A549 (cell line): ENCODE measurements around the gene SAA2. TPM values are rescaled to one million over a fixed set of nuclear protein-coding genes. Genes with fewer than 3 reads are reported as not detected.

Experiments
- ATAC-seq, 2 experiments: fragments of 200-7000 bp in 1 of 2; fragments of >200 bp in 1 of 2; cut with Nextera tagmentation in 1 of 2; cut with Tn5 transposase in 1 of 2; 3 replicates each; pipeline versions ENCODE4 v1.8.0 to v1.9.1; 2018 to 2020; ENCODE audit warnings: mild to moderate bottlenecking in 1 of 2, moderate library complexity in 1 of 2
- CTCF ChIA-PET: fragments of 300-600 bp; sonication (Branson Sonifier 250); formaldehyde crosslinking; extraction: SDS; loops from one replicate; lab custom pipeline; 2021; ENCODE audit warnings: antibody characterized with exemption, inconsistent platforms; lab: Yijun Ruan, JAX
- POLR2A ChIA-PET: fragments of 350-600 bp; formaldehyde crosslinking; extraction: SDS; loops from one replicate; lab custom pipeline; 2021; ENCODE audit warnings: antibody characterized with exemption, inconsistent platforms; lab: Yijun Ruan, JAX
- DNase-seq, 2 experiments: peaks; one replicate each; pipeline versions ENCODE4 v3.0.0 to v3.0.0-alpha.2; 2011 to 2016; ENCODE audit warnings: low read depth in 1 of 2, low spot score in 1 of 2
- FAIRE-seq: peaks from 2 replicates; lab custom pipeline; 2011; peaks lifted over from hg19 to GRCh38; lab: Jason Lieb, UNC
- H3K27ac ChIP-seq, 2 experiments: fragments of >200 bp; sonication (Bioruptor Twin); formaldehyde crosslinking; 3 replicates each; pipeline ENCODE4 v1.5.1; 2016 to 2017
- H3K4me1 ChIP-seq: fragments of >200 bp; sonication (Bioruptor Twin); formaldehyde crosslinking; 3 replicates; pipeline ENCODE4 v1.6.1; 2016
- H3K4me2 ChIP-seq: fragments of >200 bp; sonication (Bioruptor Twin); formaldehyde crosslinking; 3 replicates; pipeline ENCODE4 v1.6.1; 2016
- H3K4me3 ChIP-seq: fragments of >200 bp; sonication (Bioruptor Twin); formaldehyde crosslinking; 3 replicates; pipeline ENCODE4 v1.5.1; 2016
- H3K9me3 ChIP-seq: fragments of >200 bp; sonication (Bioruptor Twin); formaldehyde crosslinking; 3 replicates; pipeline ENCODE4 v1.6.1; 2016
- CBX2 ChIP-seq: fragments of 200-600 bp; sonication (generic); IDR thresholded peaks from 2 replicates; pipeline ENCODE4 v1.6.1; 2016; ENCODE audit warnings: low read depth, mild to moderate bottlenecking, borderline replicate concordance
- CBX8 ChIP-seq: fragments of 200-600 bp; sonication (generic); IDR thresholded peaks from 2 replicates; pipeline ENCODE4 v1.6.1; 2016
- CHD2 ChIP-seq: fragments of 150-350 bp; IDR thresholded peaks from 2 replicates; pipeline ENCODE4 v1.6.1; 2014; ENCODE audit warnings: low read length; ENCODE audit not compliant: partially characterized antibody
- CTCF ChIP-seq: fragments of >200 bp; sonication (Bioruptor Twin); formaldehyde crosslinking; IDR thresholded peaks from 3 replicates; pipeline ENCODE4 v1.5.1; 2016
- EHF ChIP-seq: fragments of 250-450 bp; sonication (Bioruptor Pico); IDR thresholded peaks from 2 replicates; pipeline ENCODE4 v1.5.0; 2020; ENCODE audit warnings: mild to moderate bottlenecking
- ESRRA ChIP-seq: fragments of 150-350 bp; IDR thresholded peaks from 2 replicates; pipeline ENCODE4 v1.6.1; 2014; ENCODE audit warnings: mild to moderate bottlenecking, low read length, borderline replicate concordance
- FOSB ChIP-seq: fragments of 250-450 bp; sonication (Bioruptor Pico); IDR thresholded peaks from 2 replicates; pipeline ENCODE4 v1.5.0; 2020; ENCODE audit warnings: mild to moderate bottlenecking, moderate library complexity
- FOSL2 ChIP-seq, 2 experiments: fragments of 450-650 bp in 1 of 2; fragments of >200 bp in 1 of 2; sonication (Bioruptor Twin) in 1 of 2; formaldehyde crosslinking; IDR thresholded peaks; 2 replicates each; pipeline versions ENCODE4 v1.5.0 to v1.6.1; 2016 to 2020; ENCODE audit warnings: mild to moderate bottlenecking in 1 of 2, moderate library complexity in 1 of 2
- FOXS1 ChIP-seq: fragments of 250-450 bp; sonication (Bioruptor Pico); IDR thresholded peaks from 2 replicates; pipeline ENCODE4 v1.5.0; 2020; ENCODE audit warnings: mild to moderate bottlenecking, moderate library complexity
- GATA3 ChIP-seq: IDR thresholded peaks from 2 replicates; pipeline ENCODE4 v1.6.1; 2012; ENCODE audit warnings: borderline replicate concordance
- HDAC2 ChIP-seq: fragments of 200-600 bp; sonication (generic); IDR thresholded peaks from 2 replicates; pipeline ENCODE4 v1.6.1; 2016
- HEYL ChIP-seq: fragments of 250-450 bp; sonication (Bioruptor Pico); IDR thresholded peaks from 2 replicates; pipeline ENCODE4 v1.8.0; 2021; ENCODE audit warnings: mild to moderate bottlenecking, moderate library complexity
- JUN ChIP-seq, 2 experiments: fragments of >200 bp; sonication (Bioruptor Twin); formaldehyde crosslinking; IDR thresholded peaks; 2 replicates in 1 of 2; 3 replicates in 1 of 2; pipeline ENCODE4 v1.6.1; 2016 to 2017
- JUNB ChIP-seq: fragments of >200 bp; sonication (Bioruptor Twin); formaldehyde crosslinking; IDR thresholded peaks from 2 replicates; pipeline ENCODE4 v1.6.1; 2016
- KDM1A ChIP-seq: fragments of 200-600 bp; sonication (generic); IDR thresholded peaks from 2 replicates; pipeline ENCODE4 v1.6.1; 2016; ENCODE audit warnings: low read depth, mild to moderate bottlenecking
- NFE2L2 ChIP-seq: fragments of 150-350 bp; conservative IDR thresholded peaks from 2 replicates; pipeline ENCODE4 v1.6.1; 2014; ENCODE audit warnings: low read length
- NPAS2 ChIP-seq: fragments of 250-450 bp; sonication (Bioruptor Pico); IDR thresholded peaks from 2 replicates; pipeline ENCODE4 v1.8.0; 2022; ENCODE audit warnings: mild to moderate bottlenecking, moderate library complexity, borderline replicate concordance
- PHF8 ChIP-seq: fragments of 200-600 bp; sonication (generic); IDR thresholded peaks from 2 replicates; pipeline ENCODE4 v1.6.1; 2016; ENCODE audit warnings: low read depth, mild to moderate bottlenecking, antibody characterized with exemption, moderate library complexity, borderline replicate concordance
- POLR2A ChIP-seq: IDR thresholded peaks from 2 replicates; pipeline ENCODE4 v1.6.1; 2012; ENCODE audit warnings: mild to moderate bottlenecking, low read length
- RAD21 ChIP-seq, 2 experiments: fragments of >200 bp in 1 of 2; sonication (Bioruptor Twin) in 1 of 2; formaldehyde crosslinking in 1 of 2; IDR thresholded peaks in 1 of 2; conservative IDR thresholded peaks in 1 of 2; 2 replicates in 1 of 2; 3 replicates in 1 of 2; pipeline ENCODE4 v1.6.1; 2012 to 2018; ENCODE audit warnings: inconsistent platforms in 1 of 2
- RARB ChIP-seq: fragments of 250-450 bp; sonication (Bioruptor Pico); IDR thresholded peaks from 2 replicates; pipeline ENCODE4 v1.8.0; 2021; ENCODE audit warnings: mild to moderate bottlenecking, moderate library complexity
- RFX5 ChIP-seq: fragments of 450-650 bp; IDR thresholded peaks from 2 replicates; pipeline ENCODE4 v1.7.1; 2014; ENCODE audit warnings: antibody characterized with exemption, mild to moderate bottlenecking, moderate library complexity
- RNF2 ChIP-seq: fragments of 200-600 bp; sonication (generic); IDR thresholded peaks from 2 replicates; pipeline ENCODE4 v1.6.1; 2016; ENCODE audit warnings: low read depth, mild to moderate bottlenecking, antibody characterized with exemption, moderate library complexity, borderline replicate concordance
- SMC3 ChIP-seq: fragments of >200 bp; sonication (Bioruptor Twin); formaldehyde crosslinking; IDR thresholded peaks from 3 replicates; pipeline ENCODE4 v1.6.1; 2018; ENCODE audit warnings: inconsistent platforms
- TFCP2L1 ChIP-seq: fragments of 250-450 bp; sonication (Bioruptor Pico); IDR thresholded peaks from 2 replicates; pipeline ENCODE4 v1.5.0; 2021; ENCODE audit warnings: mild to moderate bottlenecking
- ZC3H11A ChIP-seq: fragments of 450-650 bp; IDR thresholded peaks from 2 replicates; pipeline ENCODE4 v1.6.1; 2014; ENCODE audit warnings: antibody characterized with exemption, mild to moderate bottlenecking
- ZNF302 ChIP-seq: fragments of 250-450 bp; sonication (Bioruptor Pico); IDR thresholded peaks from 2 replicates; pipeline ENCODE4 v1.9.0; 2021; ENCODE audit warnings: inconsistent platforms, mild to moderate bottlenecking, moderate library complexity
- ZSCAN20 ChIP-seq: fragments of 250-450 bp; sonication (Bioruptor Pico); IDR thresholded peaks from 2 replicates; pipeline ENCODE4 v1.8.0; 2022; ENCODE audit warnings: mild to moderate bottlenecking, moderate library complexity
- WGBS: methylation state at CpG from one replicate; pipeline ENCODE4 v1.1.6; 2017; ENCODE audit errors: missing lambda C conversion rate; 5-methylcytosine and 5-hydroxymethylcytosine counted together
- polyA minus RNA-seq: library from RNA; depleted of rRNA, polyadenylated mRNA; stranded (reverse); fragments of >200 nt; gene quantifications from 2 replicates; pipeline ENCODE4 v1.2.3, GENCODE V29; 2011; rRNA and poly(A)+ RNA removed
- polyA plus RNA-seq, 4 experiments: library from polyadenylated mRNA; depleted of rRNA in 3 of 4; stranded (reverse); fragments of >200 nt; fragmentation: RNase III in 1 of 4; extraction: RNeasy Plus Mini Kit Qiagen cat#74134 plus additional on column Dnase treatment in 1 of 4; gene quantifications; 2 replicates in 3 of 4; 3 replicates in 1 of 4; pipeline ENCODE4 v1.2.3, GENCODE V29; 2011 to 2017
- TF ChIP-seq, protein P1 (sequence below): fragments of 150-350 bp; IDR thresholded peaks from 2 replicates; pipeline ENCODE4 v1.6.1; 2014; ENCODE audit warnings: low read depth, mild to moderate bottlenecking, low read length
- TF ChIP-seq, protein P2 (sequence below): fragments of 450-650 bp; IDR thresholded peaks from 2 replicates; pipeline ENCODE4 v1.6.1; 2014; ENCODE audit warnings: antibody characterized with exemption

The SAA2 gene
- polyA plus RNA-seq (2011; rRNA removed) (0.09 and 0.13 TPM in 2 replicates), polyA plus RNA-seq (2017; fragmentation: RNase III; extraction: RNeasy Plus Mini Kit Qiagen cat#74134 plus additional on column Dnase treatment) (not detected in 3 replicates), polyA minus RNA-seq (not detected in 2 replicates)
- not detected in 2 replicates for polyA plus RNA-seq (2012; cell fraction: cytosol; rRNA removed)
- polyA plus RNA-seq (2012; cell fraction: nucleus; rRNA removed): not detected in 2 replicates

GRCh38 chr11:18248561-18248960 is at the start of gene SAA2:
Gene SAA2, minus strand, starts transcription at chr11:18248668. Its CDS starts 657 bp downstream, at chr11:18248011.
- no peaks in the 10 kb centered on the region for H3K4me1 ChIP-seq
- 45% methylated on average over 5 of the region's 5 CpGs for WGBS
- no peak for ATAC-seq
- ChIA-PET POLR2A (no interaction called here), CTCF (interaction anchor here (0.5 kb wide), 1 partner anchor 13 kb away, joined by 5 read pairs; no protein-coding TSS in a partner anchor)
- no peak within 1 kb of the TSS for H3K27ac ChIP-seq
- no peak for TF ChIP-seq CHD2
- TF ChIP-seq KDM1A: no peak
- TF ChIP-seq JUN (IDR thresholded peaks at IDR 0.05): no peak
- TF ChIP-seq RAD21 (conservative IDR thresholded peaks at IDR 0.05 in 1 of 2, IDR thresholded peaks at IDR 0.05 in 1 of 2): no peak
- TF ChIP-seq ZC3H11A: no peak
- TF ChIP-seq PHF8: no peak
- no peak for TF ChIP-seq NPAS2 (CRISPR knock-in tag)
- no peak within 1 kb of the TSS for H3K4me2 ChIP-seq
- DNase-seq: no peak
- FAIRE-seq: no peak
- 0 out of 3 replicates have a peak, but pooled peaks cover 1% of the 10 kb centered on the region for H3K9me3 ChIP-seq
- no peak within 1 kb of the TSS for H3K4me3 ChIP-seq

DNA sequence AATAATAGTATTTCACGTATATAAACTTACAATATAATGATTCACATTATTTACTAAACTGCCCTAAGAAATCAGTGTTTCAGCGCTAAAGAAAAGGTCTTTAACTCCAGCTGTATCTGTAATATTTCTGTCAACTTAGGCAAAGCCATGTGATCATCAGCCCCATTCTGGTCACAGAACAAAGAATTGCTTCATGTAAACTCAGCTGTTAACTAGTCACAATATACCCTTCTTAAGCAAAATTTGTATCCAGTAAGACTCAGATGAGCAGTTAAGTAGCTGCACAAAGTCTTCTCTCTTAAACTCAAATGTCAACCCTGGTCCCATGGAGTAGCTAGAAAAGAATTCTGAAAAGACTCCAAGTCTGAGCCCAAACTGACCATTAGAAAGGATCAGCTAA is 46.8 kb upstream of the SAA2 start:
- no peak for TF ChIP-seq POLR2A
- TF ChIP-seq ESRRA: no peak
- no peak for TF ChIP-seq RARB (CRISPR knock-in tag)
- TF ChIP-seq ZNF302: no peak
- no peak for TF ChIP-seq ZSCAN20 (CRISPR knock-in tag)
- no peak for TF ChIP-seq FOSB
- no peak for TF ChIP-seq JUNB
- no peak for TF ChIP-seq CBX2
- no peak for TF ChIP-seq RFX5
- TF ChIP-seq RNF2: no peak
- TF ChIP-seq NFE2L2: no peak
- no peak for TF ChIP-seq CBX8
- TF ChIP-seq TFCP2L1: no peak
- ATAC-seq (no peak), DNase-seq (no peak), FAIRE-seq (no peak)
- WGBS: 90% methylated on average over 2 of the region's 2 CpGs
- ChIA-PET POLR2A (no interaction called here), CTCF (interaction anchor here (1.3 kb wide), 1 partner anchor 9 kb away, joined by 5 read pairs; no protein-coding TSS in a partner anchor)
- Histone ChIP-seq H3K27ac (no peak overlapping the region), H3K4me1 (no peaks in the 10 kb centered on the region), H3K4me2 (no peak overlapping the region), H3K9me3 (no peaks in the 10 kb centered on the region), H3K4me3 (no peak overlapping the region)

DNA sequence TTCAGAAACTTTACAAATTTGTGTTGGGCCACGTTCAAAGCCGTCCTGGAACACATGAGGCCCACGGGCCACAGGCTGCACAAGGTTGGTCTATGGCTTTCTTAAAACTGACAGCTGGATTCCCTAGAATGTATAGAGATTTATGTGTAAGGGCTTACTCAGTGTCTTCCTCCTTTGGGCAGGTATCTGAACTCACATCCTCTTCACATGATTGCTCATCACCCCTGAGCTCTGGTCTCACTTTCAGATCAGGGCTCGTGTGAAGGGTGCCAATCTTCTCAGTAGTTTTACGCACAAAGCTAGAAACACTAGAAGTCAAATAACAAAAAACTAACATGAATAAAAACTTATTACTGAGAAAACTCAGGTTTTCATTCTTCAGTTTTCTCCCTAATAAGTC is 46.4 kb upstream of the SAA2 start:
- Histone ChIP-seq H3K4me2 (no peak overlapping the region), H3K27ac (no peak overlapping the region), H3K4me1 (no peaks in the 10 kb centered on the region), H3K9me3 (no peaks in the 10 kb centered on the region), H3K4me3 (no peak overlapping the region)
- CTCF ChIA-PET: interaction anchor here (1.3 kb wide), 1 partner anchor 9 kb away, joined by 5 read pairs; no protein-coding TSS in a partner anchor
- TF ChIP-seq SMC3: no peak
- no peak for TF ChIP-seq GATA3
- TF ChIP-seq HEYL (CRISPR knock-in tag): no peak
- WGBS: 93% methylated on average over 5 of the region's 5 CpGs
- DNase-seq (no peak), FAIRE-seq (no peak), ATAC-seq (no peak)
- POLR2A ChIA-PET: no interaction called here

- no peaks in the 10 kb centered on the region for H3K9me3 ChIP-seq
- CTCF ChIA-PET: interaction anchor here (1.0 to 1.4 kb wide), 2 partner anchors 17 to 173 kb away, joined by 3 to 4 read pairs; no protein-coding TSS in a partner anchor
- WGBS: 95% methylated on average over 4 of the region's 4 CpGs
- DNase-seq (no peak), ATAC-seq (no peak), FAIRE-seq (no peak)
- POLR2A ChIA-PET: no interaction called here
- H3K4me2 ChIP-seq: no peak overlapping the region
- no peak overlapping the region for H3K27ac ChIP-seq
- no peaks in the 10 kb centered on the region for H3K4me1 ChIP-seq
- no peak overlapping the region for H3K4me3 ChIP-seq
- TF ChIP-seq FOXS1 (CRISPR knock-in tag) (no peak), CBX8 (no peak), TFCP2L1 (no peak), NFE2L2 (no peak), FOSL2 (IDR thresholded peaks at IDR 0.05) (no peak), FOSL2 (CRISPR knock-in tag; IDR thresholded peaks at IDR 0.05) (no peak), CTCF (no peak), HDAC2 (no peak), EHF (no peak)
- TF ChIP-seq, protein P1, sequence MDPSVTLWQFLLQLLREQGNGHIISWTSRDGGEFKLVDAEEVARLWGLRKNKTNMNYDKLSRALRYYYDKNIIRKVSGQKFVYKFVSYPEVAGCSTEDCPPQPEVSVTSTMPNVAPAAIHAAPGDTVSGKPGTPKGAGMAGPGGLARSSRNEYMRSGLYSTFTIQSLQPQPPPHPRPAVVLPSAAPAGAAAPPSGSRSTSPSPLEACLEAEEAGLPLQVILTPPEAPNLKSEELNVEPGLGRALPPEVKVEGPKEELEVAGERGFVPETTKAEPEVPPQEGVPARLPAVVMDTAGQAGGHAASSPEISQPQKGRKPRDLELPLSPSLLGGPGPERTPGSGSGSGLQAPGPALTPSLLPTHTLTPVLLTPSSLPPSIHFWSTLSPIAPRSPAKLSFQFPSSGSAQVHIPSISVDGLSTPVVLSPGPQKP: no peak
- TF ChIP-seq, protein P2, sequence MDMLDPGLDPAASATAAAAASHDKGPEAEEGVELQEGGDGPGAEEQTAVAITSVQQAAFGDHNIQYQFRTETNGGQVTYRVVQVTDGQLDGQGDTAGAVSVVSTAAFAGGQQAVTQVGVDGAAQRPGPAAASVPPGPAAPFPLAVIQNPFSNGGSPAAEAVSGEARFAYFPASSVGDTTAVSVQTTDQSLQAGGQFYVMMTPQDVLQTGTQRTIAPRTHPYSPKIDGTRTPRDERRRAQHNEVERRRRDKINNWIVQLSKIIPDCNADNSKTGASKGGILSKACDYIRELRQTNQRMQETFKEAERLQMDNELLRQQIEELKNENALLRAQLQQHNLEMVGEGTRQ: no peak
Observed at GRCh38 chr11:18288911-18289310, 40.4 kb upstream of the SAA2 start.
